Astrocyte (in vitro differentiated cells and primary cell): ENCODE measurements around the gene TRIM63. TPM values are rescaled to one million over a fixed set of nuclear protein-coding genes. Genes with fewer than 3 reads are reported as not detected.

ENCODE experiments used
- DNase-seq: peaks from one replicate; pipeline ENCODE4 v3.0.0-alpha.2; 2010; ENCODE audit warnings: low read depth
- FAIRE-seq: peaks from 2 replicates; lab custom pipeline; 2011; peaks lifted over from hg19 to GRCh38; lab: Jason Lieb, UNC
- H2AFZ ChIP-seq: 2 replicates; pipeline ENCODE4 v1.6.0; 2012; ENCODE audit warnings: low read depth, low read length, inconsistent platforms
- H3K27ac ChIP-seq: 2 replicates; pipeline ENCODE4 v1.5.1; 2011; ENCODE audit warnings: low read depth, low read length, inconsistent platforms
- H3K27me3 ChIP-seq: 2 replicates; pipeline ENCODE4 v1.6.0; 2011; ENCODE audit warnings: low read length, inconsistent platforms; ENCODE audit not compliant: insufficient read depth
- H3K36me3 ChIP-seq: 2 replicates; pipeline ENCODE4 v1.5.1; 2011; ENCODE audit warnings: low read length, inconsistent platforms; ENCODE audit not compliant: insufficient read depth
- H3K4me1 ChIP-seq: 2 replicates; pipeline ENCODE4 v1.5.1; 2011; ENCODE audit warnings: low read length, inconsistent platforms; ENCODE audit not compliant: insufficient read depth
- H3K4me2 ChIP-seq: 2 replicates; pipeline ENCODE4 v1.6.0; 2012; ENCODE audit warnings: low read length, inconsistent platforms
- H3K4me3 ChIP-seq: 2 replicates; pipeline ENCODE4 v1.5.1; 2011; ENCODE audit warnings: low read depth, mild to moderate bottlenecking, low read length, inconsistent platforms; ENCODE audit not compliant: insufficient read depth
- H3K79me2 ChIP-seq: 2 replicates; pipeline ENCODE4 v1.6.0; 2012; ENCODE audit warnings: mild to moderate bottlenecking, low read length, inconsistent platforms; ENCODE audit not compliant: insufficient read depth
- H3K9ac ChIP-seq: 2 replicates; pipeline ENCODE4 v1.6.0; 2012; ENCODE audit warnings: mild to moderate bottlenecking, low read length, inconsistent platforms
- H3K9me3 ChIP-seq: 2 replicates; pipeline ENCODE4 v1.5.1; 2012; ENCODE audit warnings: low read depth, mild to moderate bottlenecking, low read length, inconsistent platforms; ENCODE audit not compliant: insufficient read depth
- H4K20me1 ChIP-seq: 2 replicates; pipeline ENCODE4 v1.6.0; 2012; ENCODE audit warnings: low read length, inconsistent platforms; ENCODE audit not compliant: insufficient read depth
- H3K27ac Mint-ChIP-seq: one replicate; pipeline ENCODE4 v1.8.0; 2021; ENCODE audit warnings: mild to moderate bottlenecking, mixed read lengths; ENCODE audit not compliant: unreplicated experiment
- H3K27me3 Mint-ChIP-seq: one replicate; pipeline ENCODE4 v1.8.0; 2021; ENCODE audit warnings: low read depth, mixed read lengths; ENCODE audit not compliant: unreplicated experiment
- H3K36me3 Mint-ChIP-seq: one replicate; pipeline ENCODE4 v1.8.0; 2021; ENCODE audit warnings: low read depth, mixed read lengths; ENCODE audit not compliant: unreplicated experiment
- H3K4me1 Mint-ChIP-seq: one replicate; pipeline ENCODE4 v1.8.0; 2021; ENCODE audit warnings: low read depth, mixed read lengths; ENCODE audit not compliant: unreplicated experiment
- H3K4me3 Mint-ChIP-seq: one replicate; pipeline ENCODE4 v1.8.0; 2021; ENCODE audit warnings: mild to moderate bottlenecking, moderate library complexity, mixed read lengths; ENCODE audit not compliant: unreplicated experiment
- H3K9me3 Mint-ChIP-seq: one replicate; pipeline ENCODE4 v1.8.0; 2021; ENCODE audit warnings: mild to moderate bottlenecking, mixed read lengths; ENCODE audit not compliant: unreplicated experiment
- CTCF ChIP-seq: IDR thresholded peaks from 2 replicates; pipeline ENCODE4 v1.5.1; 2011; ENCODE audit warnings: low read depth, mild to moderate bottlenecking, inconsistent platforms, low read length, moderate library complexity; ENCODE audit not compliant: insufficient read depth
- EZH2 ChIP-seq: IDR thresholded peaks from 2 replicates; pipeline ENCODE4 v1.6.1; 2012; ENCODE audit warnings: mild to moderate bottlenecking, low read length, inconsistent platforms; ENCODE audit not compliant: insufficient read depth
- total RNA-seq: library from RNA; stranded (reverse); gene quantifications from 2 replicates; pipeline ENCODE4 v1.2.1, GENCODE V29; 2021

TRIM63 gene
- total RNA-seq, 1 donor from 2014 or later, result not detected

GRCh38 chr1:26014179-26014578 lies 53.3 kb downstream of the TRIM63 start:
- Histone ChIP-seq H3K9ac (no peak overlapping the region), H3K4me2 (no peak overlapping the region), H3K4me1 (peaks cover 29% of the 10 kb centered on the region), H3K79me2 (no peaks in the 10 kb centered on the region), H4K20me1 (no peaks in the 10 kb centered on the region), H2AFZ (no peak overlapping the region), H3K36me3 (no peaks in the 10 kb centered on the region), H3K4me3 (no peak overlapping the region), H3K27ac (no peak overlapping the region), H3K9me3 (no peaks in the 10 kb centered on the region), H3K27me3 (no peaks in the 10 kb centered on the region)
- TF ChIP-seq CTCF, result no peak
- TF ChIP-seq EZH2, result no peak
- H3K36me3 Mint-ChIP-seq, result no peaks in the 10 kb centered on the region
- H3K27me3 Mint-ChIP-seq, result no peaks in the 10 kb centered on the region
- H3K9me3 Mint-ChIP-seq, result no peaks in the 10 kb centered on the region
- H3K4me3 Mint-ChIP-seq, result no peak overlapping the region
- FAIRE-seq, result no peak
- peaks cover 33% of the 10 kb centered on the region for H3K4me1 Mint-ChIP-seq
- no peak for DNase-seq
- no peak overlapping the region for H3K27ac Mint-ChIP-seq

GRCh38 chr1:26012864-26013263 lies 54.6 kb downstream of the TRIM63 start:
- Histone ChIP-seq H3K9me3 (no peaks in the 10 kb centered on the region), H3K9ac (no peak overlapping the region), H3K36me3 (no peaks in the 10 kb centered on the region), H4K20me1 (no peaks in the 10 kb centered on the region), H3K4me2 (no peak overlapping the region), H3K4me3 (no peak overlapping the region), H3K27me3 (no peaks in the 10 kb centered on the region), H2AFZ (no peak overlapping the region), H3K27ac (no peak overlapping the region), H3K4me1 (peaks cover 17% of the 10 kb centered on the region), H3K79me2 (no peaks in the 10 kb centered on the region)
- Mint-ChIP-seq H3K4me3 (no peak overlapping the region), H3K27me3 (no peaks in the 10 kb centered on the region), H3K4me1 (peaks cover 26% of the 10 kb centered on the region), H3K36me3 (no peaks in the 10 kb centered on the region), H3K27ac (no peak overlapping the region), H3K9me3 (no peaks in the 10 kb centered on the region)
- TF ChIP-seq EZH2 (no peak), CTCF (no peak)
- FAIRE-seq (no peak), DNase-seq (no peak)

GRCh38 chr1:26010825-26011224 lies 56.6 kb downstream of the TRIM63 start:
- no peaks in the 10 kb centered on the region for H4K20me1 ChIP-seq
- peak overlapping the region; percentile 47 for H3K27ac Mint-ChIP-seq
- H3K4me2 ChIP-seq, result no peak overlapping the region
- H3K4me1 ChIP-seq, result no peaks in the 10 kb centered on the region
- no peaks in the 10 kb centered on the region for H3K9me3 Mint-ChIP-seq
- FAIRE-seq (no peak), DNase-seq (no peak)
- no peaks in the 10 kb centered on the region for H3K36me3 ChIP-seq
- peaks cover 11% of the 10 kb centered on the region for H3K4me1 Mint-ChIP-seq
- H3K9me3 ChIP-seq, result no peaks in the 10 kb centered on the region
- peaks cover under 1% of the 10 kb centered on the region for H3K27me3 Mint-ChIP-seq
- H3K4me3 ChIP-seq, result no peak overlapping the region
- no peaks in the 10 kb centered on the region for H3K79me2 ChIP-seq
- no peak overlapping the region for H2AFZ ChIP-seq
- no peak overlapping the region for H3K4me3 Mint-ChIP-seq
- no peaks in the 10 kb centered on the region for H3K36me3 Mint-ChIP-seq
- H3K9ac ChIP-seq, result no peak overlapping the region
- no peak for TF ChIP-seq CTCF
- TF ChIP-seq EZH2, result no peak
- H3K27ac ChIP-seq, result no peak overlapping the region
- no peaks in the 10 kb centered on the region for H3K27me3 ChIP-seq
